H1 (cell line): ENCODE measurements around the gene SH2B2. TPM values are rescaled to one million over a fixed set of nuclear protein-coding genes. Genes with fewer than 3 reads are reported as not detected.

Experiments
- CTCF ChIA-PET: fragments of 300-600 bp; sonication (Branson Sonifier 250); formaldehyde crosslinking; loops from one replicate; lab custom pipeline; 2021; ENCODE audit not compliant: partially characterized antibody; lab: Charles Lee
- POLR2A ChIA-PET: fragments of 300-600 bp; sonication (Branson Sonifier 250); formaldehyde crosslinking; loops from one replicate; lab custom pipeline; 2021; ENCODE audit warnings: inconsistent platforms; ENCODE audit not compliant: partially characterized antibody; lab: Charles Lee
- DNase-seq, 2 experiments: peaks; one replicate each; pipeline versions ENCODE4 v3.0.0 to v3.0.0-alpha.2; 2010 to 2022; ENCODE audit warnings: low spot score in 2 of 2, low read depth in 1 of 2, mixed read lengths in 1 of 2
- FAIRE-seq: peaks from 2 replicates; lab custom pipeline; 2011; peaks lifted over from hg19 to GRCh38; lab: Jason Lieb, UNC
- H2AFZ ChIP-seq: 2 replicates; pipeline ENCODE4 v1.8.1; 2012; ENCODE audit warnings: low read length, inconsistent platforms
- H2AK5ac ChIP-seq: 2 replicates; pipeline ENCODE4 v1.6.1; 2013; ENCODE audit warnings: low read depth, low read length
- H2BK120ac ChIP-seq: replicated peaks from 2 replicates; pipeline ENCODE3; 2013; ENCODE audit warnings: low read depth, low read length, inconsistent platforms
- H2BK12ac ChIP-seq: 2 replicates; pipeline ENCODE4 v1.6.1; 2013; ENCODE audit warnings: low read depth, low read length
- H2BK15ac ChIP-seq: 2 replicates; pipeline ENCODE4 v1.6.1; 2013; ENCODE audit warnings: low read length
- H2BK20ac ChIP-seq: 2 replicates; pipeline ENCODE4 v1.6.1; 2013; ENCODE audit warnings: low read length
- H2BK5ac ChIP-seq: 2 replicates; pipeline ENCODE4 v1.6.1; 2013; ENCODE audit warnings: low read depth, low read length
- H3K14ac ChIP-seq: 2 replicates; pipeline ENCODE4 v1.6.1; 2013; ENCODE audit warnings: inconsistent platforms; ENCODE audit not compliant: insufficient read length
- H3K18ac ChIP-seq: 2 replicates; pipeline ENCODE4 v1.6.1; 2013; ENCODE audit warnings: low read length; ENCODE audit errors: extremely low read depth
- H3K23ac ChIP-seq: 2 replicates; pipeline ENCODE4 v1.6.1; 2013; ENCODE audit warnings: inconsistent platforms; ENCODE audit not compliant: insufficient read length
- H3K23me2 ChIP-seq: 2 replicates; pipeline ENCODE4 v1.6.1; 2013; ENCODE audit warnings: low read depth, low read length
- H3K27ac ChIP-seq: 2 replicates; pipeline ENCODE4 v1.6.1; 2011; ENCODE audit warnings: low read depth, low read length, inconsistent platforms
- H3K27me3 ChIP-seq, 4 experiments: replicated peaks in 1 of 4; 1 replicate in 1 of 4; 2 replicates in 3 of 4; pipeline versions ENCODE4 v1.6.1 to v1.8.1; 2011 to 2013; ENCODE audit warnings: low read length in 3 of 4, mild to moderate bottlenecking in 3 of 4, inconsistent platforms in 2 of 4, mixed read lengths in 2 of 4, moderate library complexity in 1 of 4; ENCODE audit not compliant: control insufficient read depth in 3 of 4, insufficient read depth in 3 of 4; ENCODE audit errors: extremely low read depth in 1 of 4
- H3K36me3 ChIP-seq, 4 experiments: 2 replicates each; pipeline versions ENCODE4 v1.6.1 to v1.8.1; 2011 to 2013; ENCODE audit warnings: mild to moderate bottlenecking in 4 of 4, low read length in 3 of 4, moderate library complexity in 2 of 4, control low read depth in 1 of 4, inconsistent platforms in 1 of 4; ENCODE audit not compliant: insufficient read depth in 4 of 4, control insufficient read depth in 2 of 4
- H3K4ac ChIP-seq: replicated peaks from 2 replicates; pipeline ENCODE3; 2013; ENCODE audit warnings: low read length, low read depth, mixed read lengths, inconsistent platforms; ENCODE audit not compliant: insufficient read length
- H3K4me1 ChIP-seq, 4 experiments: replicated peaks in 1 of 4; 1 replicate in 1 of 4; 2 replicates in 3 of 4; pipeline versions ENCODE4 v1.6.1 to v1.8.1; 2011 to 2013; ENCODE audit warnings: low read length in 3 of 4, inconsistent platforms in 2 of 4, mixed read lengths in 1 of 4; ENCODE audit not compliant: insufficient read depth in 4 of 4, control insufficient read depth in 3 of 4
- H3K4me2 ChIP-seq, 2 experiments: 2 replicates each; pipeline versions ENCODE4 v1.6.1 to v1.8.1; 2011 to 2013; ENCODE audit warnings: low read depth in 2 of 2, low read length in 2 of 2, control low read depth in 1 of 2, inconsistent platforms in 1 of 2, mild to moderate bottlenecking in 1 of 2; ENCODE audit not compliant: insufficient read depth in 1 of 2
- H3K4me3 ChIP-seq, 4 experiments: fragments of 200-600, 300-600 bp in 1 of 4; sonication (generic), shearing (Covaris generic), sonication (Bioruptor Twin) in 1 of 4; 2 replicates each; pipeline versions ENCODE4 v1.5.1 to v1.8.1; 2011 to 2016; ENCODE audit warnings: low read length in 4 of 4, low read depth in 3 of 4, control low read depth in 2 of 4, inconsistent platforms in 2 of 4, mild to moderate bottlenecking in 2 of 4, mixed read lengths in 1 of 4, moderate library complexity in 1 of 4; ENCODE audit not compliant: insufficient read depth in 2 of 4; ENCODE audit errors: extremely low read depth in 1 of 4
- H3K56ac ChIP-seq: replicated peaks from 2 replicates; pipeline ENCODE3; 2013; ENCODE audit warnings: low read depth, mild to moderate bottlenecking, mixed read lengths, low read length, inconsistent platforms; ENCODE audit not compliant: insufficient read length
- H3K79me1 ChIP-seq: 2 replicates; pipeline ENCODE4 v1.6.1; 2013; ENCODE audit warnings: low read depth, low read length, control low read depth
- H3K79me2 ChIP-seq, 2 experiments: 2 replicates each; pipeline versions ENCODE4 v1.6.1 to v1.8.1; 2012 to 2013; ENCODE audit warnings: low read length in 2 of 2, mild to moderate bottlenecking in 2 of 2, inconsistent platforms in 1 of 2; ENCODE audit not compliant: insufficient read depth in 2 of 2, control insufficient read depth in 1 of 2
- H3K9ac ChIP-seq, 4 experiments: replicated peaks in 1 of 4; 1 replicate in 1 of 4; 2 replicates in 3 of 4; pipeline versions ENCODE4 v1.6.1 to v1.8.1; 2011 to 2013; ENCODE audit warnings: low read depth in 3 of 4, low read length in 3 of 4, control low read depth in 2 of 4, mild to moderate bottlenecking in 2 of 4, moderate library complexity in 2 of 4, inconsistent platforms in 1 of 4; ENCODE audit errors: extremely low read depth in 1 of 4
- H3K9me3 ChIP-seq, 2 experiments: 2 replicates each; pipeline versions ENCODE4 v1.6.1 to v1.8.1; 2012 to 2013; ENCODE audit warnings: mild to moderate bottlenecking in 2 of 2, moderate library complexity in 2 of 2, control low read depth in 1 of 2, inconsistent platforms in 1 of 2, low read depth in 1 of 2, low read length in 1 of 2, mixed read lengths in 1 of 2; ENCODE audit not compliant: insufficient read depth in 2 of 2
- H4K20me1 ChIP-seq, 2 experiments: replicated peaks in 1 of 2; 2 replicates each; pipeline versions ENCODE3 to v1.8.1; 2011 to 2013; ENCODE audit warnings: inconsistent platforms in 2 of 2, low read length in 2 of 2, mild to moderate bottlenecking in 1 of 2; ENCODE audit not compliant: insufficient read depth in 2 of 2, control insufficient read depth in 1 of 2
- H4K5ac ChIP-seq: 2 replicates; pipeline ENCODE4 v1.6.1; 2013; ENCODE audit warnings: low read length, low read depth, mixed read lengths, inconsistent platforms; ENCODE audit not compliant: insufficient read length
- H4K8ac ChIP-seq: 2 replicates; pipeline ENCODE4 v1.8.0; 2013; ENCODE audit warnings: mild to moderate bottlenecking, moderate library complexity, low read length, inconsistent platforms; ENCODE audit not compliant: insufficient read depth; ENCODE audit errors: extremely low read depth
- H4K91ac ChIP-seq: replicated peaks from 2 replicates; pipeline ENCODE3; 2013; ENCODE audit warnings: low read length, mixed read lengths, inconsistent platforms; ENCODE audit not compliant: insufficient read length
- HDAC6 ChIP-seq: IDR thresholded peaks from one replicate; pipeline ENCODE4 v1.7.1; 2012; ENCODE audit warnings: low read depth, mild to moderate bottlenecking, inconsistent platforms, low read length, moderate library complexity
- TEAD4 ChIP-seq: IDR thresholded peaks from 2 replicates; pipeline ENCODE4 v1.6.1; 2012; ENCODE audit warnings: low read depth, low read length, inconsistent platforms, mixed read lengths
- WGBS, 2 experiments: shearing (Covaris generic) in 1 of 2; methylation state at CpG; one replicate each; pipeline versions ENCODE4 v1.1.6 to v1.1.7; 2013 to 2015; ENCODE audit warnings: low lambda C conversion rate in 2 of 2, mixed read lengths in 2 of 2, inconsistent platforms in 1 of 2, low coverage in 1 of 2, missing lambda C conversion rate in 1 of 2; ENCODE audit not compliant: insufficient replicate concordance in 2 of 2, insufficient coverage in 1 of 2, insufficient read length in 1 of 2; ENCODE audit errors: extremely low coverage in 1 of 2, missing lambda C conversion rate in 1 of 2; 5-methylcytosine and 5-hydroxymethylcytosine counted together
- polyA plus RNA-seq, 7 experiments: library from polyadenylated mRNA; depleted of rRNA in 3 of 7; stranded (reverse) in 5 of 7; unstranded in 2 of 7; fragments of >200 nt in 5 of 7; fragments of 200-250 nt in 2 of 7; gene quantifications; 1 replicate in 5 of 7; 2 replicates in 1 of 7; 4 replicates in 1 of 7; pipeline versions ENCODE4 v1.2.1 to v1.2.3, GENCODE V29; 2011 to 2013; ENCODE audit warnings: missing spikeins in 2 of 7, mixed read lengths in 2 of 7
- total RNA-seq: library from RNA; stranded (reverse); fragmentation: NEBNext Ultra II Directional; extraction: Animal tissue kit (Norgen Biotek cat#: 25700); gene quantifications from 2 replicates; pipeline ENCODE4 v1.2.1, GENCODE V29; 2021

The SH2B2 gene
- total and polyA plus RNA-seq, 2 of the 8 experiments (the other 6 are each of a cell fraction or from before 2014, with no cell fraction given): 11.5 to 18.7 TPM

DNA sequence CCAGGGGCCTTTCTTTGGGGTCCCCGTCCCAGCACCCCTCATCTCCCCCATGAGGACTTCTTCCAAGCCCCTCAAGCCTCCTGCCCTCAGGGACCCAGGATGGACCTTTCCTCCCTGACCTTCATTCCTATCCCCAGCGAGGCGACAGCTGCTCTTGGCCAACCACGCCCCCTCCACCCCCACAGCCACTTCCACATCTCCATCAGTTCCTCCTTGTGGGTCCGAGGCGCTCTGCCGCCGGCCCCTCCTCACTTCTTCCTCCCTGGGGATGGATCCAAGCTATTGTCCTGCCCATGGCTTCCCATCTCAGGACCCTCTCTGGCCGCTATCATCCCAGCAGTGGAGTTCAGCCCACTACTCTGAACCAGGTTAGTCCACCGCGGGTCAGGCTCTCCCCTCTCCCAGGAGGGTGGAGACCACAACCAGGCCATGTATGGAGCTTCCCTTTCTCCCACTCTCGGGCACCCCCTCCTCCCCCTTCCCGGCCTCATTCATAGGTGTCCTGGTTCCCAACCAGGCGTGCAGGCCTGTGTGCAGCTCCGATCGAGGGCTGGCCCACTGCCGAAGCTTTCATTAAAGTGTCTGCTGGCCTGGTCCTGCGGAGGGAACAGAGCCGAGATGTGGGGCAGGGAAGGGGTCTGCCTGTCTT is 1.7 kb upstream of the SH2B2 start:
- Histone ChIP-seq H3K56ac (no peak overlapping the region), H3K9ac (no peak overlapping the region), H3K14ac (no peak overlapping the region), H3K79me2 (no peaks in the 10 kb centered on the region), H2BK12ac (no peak overlapping the region), H3K36me3 (no peaks in the 10 kb centered on the region), H3K79me1 (peaks cover 5% of the 10 kb centered on the region), H4K20me1 (peaks cover 2 to 16% of the 10 kb centered on the region in 2 experiments), H3K9me3 (no peaks in the 10 kb centered on the region), H3K4ac (no peak overlapping the region), H4K5ac (no peak overlapping the region), H4K8ac (peak overlapping the region; percentile 7; the same call in 1 of the 2 replicates), H2AK5ac (no peak overlapping the region), H3K4me2 (peak overlapping the region in 1 of 2 experiments; percentile 76; a peak in 2 of 4 replicates), H3K27ac (no peak overlapping the region), H3K4me1 (peaks cover 2 to 20% (median 8%) of the 10 kb centered on the region in 4 experiments), H2BK15ac (0 out of 2 replicates have a peak overlapping the region, but pooled peaks have one; percentile 61), H3K23me2 (peaks cover 14% of the 10 kb centered on the region; the same call in 1 of the 2 replicates), H2BK120ac (no peak overlapping the region), H2BK20ac (no peak overlapping the region), H3K4me3 (no peak overlapping the region), H4K91ac (no peak overlapping the region), H2AFZ (no peak overlapping the region), H3K18ac (no peak overlapping the region), H3K23ac (no peak overlapping the region), H2BK5ac (no peak overlapping the region), H3K27me3 (peaks cover 0 to 4% (median 3%) of the 10 kb centered on the region in 4 experiments; a peak in 3 of 7 replicates)
- 85% methylated on average over 16 of the region's 19 CpGs; no CpG with 5 or more reads in 1 of the 2 experiments for WGBS, 2 experiments
- FAIRE-seq: no peak
- no peak for DNase-seq
- CTCF ChIA-PET: interaction anchor here (0.7 to 4.1 kb wide), 8 partner anchors 9 to 127 kb away, joined by 3 to 26 read pairs (median 4); no protein-coding TSS in a partner anchor
- POLR2A ChIA-PET: interaction anchor here (2.6 kb wide), 1 partner anchor 111 kb away, joined by 12 read pairs; the partner anchor contains the start of gene PRKRIP1
- TF ChIP-seq TEAD4 (no peak), HDAC6 (no peak)
